ENCODE measurements around the gene MRPL27.

GRCh38 chr17:50338645-50339044 is 34.3 kb downstream of the MRPL27 start:
- TF ChIP-seq, protein P1, sequence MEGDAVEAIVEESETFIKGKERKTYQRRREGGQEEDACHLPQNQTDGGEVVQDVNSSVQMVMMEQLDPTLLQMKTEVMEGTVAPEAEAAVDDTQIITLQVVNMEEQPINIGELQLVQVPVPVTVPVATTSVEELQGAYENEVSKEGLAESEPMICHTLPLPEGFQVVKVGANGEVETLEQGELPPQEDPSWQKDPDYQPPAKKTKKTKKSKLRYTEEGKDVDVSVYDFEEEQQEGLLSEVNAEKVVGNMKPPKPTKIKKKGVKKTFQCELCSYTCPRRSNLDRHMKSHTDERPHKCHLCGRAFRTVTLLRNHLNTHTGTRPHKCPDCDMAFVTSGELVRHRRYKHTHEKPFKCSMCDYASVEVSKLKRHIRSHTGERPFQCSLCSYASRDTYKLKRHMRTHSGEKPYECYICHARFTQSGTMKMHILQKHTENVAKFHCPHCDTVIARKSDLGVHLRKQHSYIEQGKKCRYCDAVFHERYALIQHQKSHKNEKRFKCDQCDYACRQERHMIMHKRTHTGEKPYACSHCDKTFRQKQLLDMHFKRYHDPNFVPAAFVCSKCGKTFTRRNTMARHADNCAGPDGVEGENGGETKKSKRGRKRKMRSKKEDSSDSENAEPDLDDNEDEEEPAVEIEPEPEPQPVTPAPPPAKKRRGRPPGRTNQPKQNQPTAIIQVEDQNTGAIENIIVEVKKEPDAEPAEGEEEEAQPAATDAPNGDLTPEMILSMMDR (IDR thresholded peaks at IDR 0.05), result no peak
- no peak for TF ChIP-seq POLR2A (IDR thresholded peaks at IDR 0.05)

Measured in lower leg skin (tissue), 3 donors.